HepG2 (cell line): ENCODE results near the gene PSMA7. TPM values are rescaled to one million over a fixed set of nuclear protein-coding genes. Genes with fewer than 3 reads are reported as not detected.
A peak's percentile ranks its signal among the peaks of the same experiment; 100 is the strongest.

Experiments
- AKAP8 ChIP-seq: sonication (generic); formaldehyde crosslinking; IDR thresholded peaks from 2 replicates; pipeline ENCODE4 v1.5.1; 2020; ENCODE audit warnings: mild to moderate bottlenecking, missing genetic modification reagents
- CBX5 ChIP-seq: sonication (generic); formaldehyde crosslinking; IDR thresholded peaks from 2 replicates; pipeline ENCODE4 v1.4.0; 2020; ENCODE audit warnings: missing genetic modification reagents, borderline replicate concordance
- GTF3A ChIP-seq: sonication (generic); formaldehyde crosslinking; conservative IDR thresholded peaks from 2 replicates; pipeline ENCODE4 v1.4.0; 2020; ENCODE audit warnings: mild to moderate bottlenecking, missing genetic modification reagents
- KLF12 ChIP-seq: sonication (generic); formaldehyde crosslinking; IDR thresholded peaks from 2 replicates; pipeline ENCODE4 v1.4.0; 2020; ENCODE audit warnings: missing genetic modification reagents, borderline replicate concordance
- KMT2A ChIP-seq: sonication (generic); formaldehyde crosslinking; IDR thresholded peaks from 2 replicates; pipeline ENCODE4 v1.4.0; 2020; ENCODE audit warnings: missing genetic modification reagents
- NCOA5 ChIP-seq: sonication (generic); formaldehyde crosslinking; IDR thresholded peaks from 2 replicates; pipeline ENCODE4 v1.4.0; 2020; ENCODE audit warnings: missing genetic modification reagents
- RFX3 ChIP-seq: IDR thresholded peaks from 2 replicates; pipeline ENCODE4 v1.6.1; 2016; ENCODE audit warnings: missing biosample characterization, missing genetic modification reagents
- SP2 ChIP-seq: sonication (generic); formaldehyde crosslinking; IDR thresholded peaks from 2 replicates; pipeline ENCODE4 v1.5.1; 2020; ENCODE audit warnings: mild to moderate bottlenecking, missing genetic modification reagents
- U2AF2 ChIP-seq: fragments of 200-400 bp; formaldehyde crosslinking; IDR thresholded peaks from 2 replicates; pipeline ENCODE4 v1.6.1; 2017; ENCODE audit warnings: low read depth, mild to moderate bottlenecking, low read length
- ZNF562 ChIP-seq: sonication (generic); formaldehyde crosslinking; IDR thresholded peaks from 2 replicates; pipeline ENCODE4 v1.8.0; 2022; ENCODE audit warnings: missing genetic modification reagents, borderline replicate concordance
- ZNF749 ChIP-seq: sonication (generic); formaldehyde crosslinking; IDR thresholded peaks from 2 replicates; pipeline ENCODE4 v1.8.0; 2022; ENCODE audit warnings: mild to moderate bottlenecking, missing genetic modification reagents, moderate library complexity, borderline replicate concordance
- ZNF761 ChIP-seq: sonication (generic); formaldehyde crosslinking; conservative IDR thresholded peaks from 2 replicates; pipeline ENCODE4 v1.4.0; 2020; ENCODE audit warnings: mild to moderate bottlenecking, missing genetic modification reagents
- ZSCAN9 ChIP-seq: IDR thresholded peaks from 2 replicates; pipeline ENCODE4 v1.6.1; 2016; ENCODE audit warnings: borderline replicate concordance
- polyA plus RNA-seq, 8 experiments: library from polyadenylated mRNA; depleted of rRNA in 3 of 8; stranded (reverse) in 7 of 8; unstranded in 1 of 8; fragments of >200 nt; fragmentation: Illumina TruSeq in 4 of 8; extraction: Trizol in 4 of 8; gene quantifications; 2 replicates each; pipeline versions ENCODE4 v1.2.1 to v1.2.3, GENCODE V29; 2011 to 2016; ENCODE audit warnings: low read depth in 4 of 8, missing spikeins in 1 of 8, mixed read lengths in 1 of 8; ENCODE audit not compliant: insufficient read depth in 1 of 8
- total RNA-seq, 5 experiments: library from RNA; depleted of rRNA; stranded (reverse); fragments of >200 nt; fragmentation: Illumina TruSeq; extraction: Trizol; gene quantifications; 2 replicates each; pipeline ENCODE4 v1.2.3, GENCODE V29; 2016; ENCODE audit warnings: low read depth in 1 of 5
- TF ChIP-seq, protein P1 (sequence below): sonication (generic); formaldehyde crosslinking; IDR thresholded peaks from 2 replicates; pipeline ENCODE4 v1.4.0; 2020; ENCODE audit warnings: mild to moderate bottlenecking, missing genetic modification reagents, borderline replicate concordance
- TF ChIP-seq, protein P2 (sequence below): sonication (generic); formaldehyde crosslinking; IDR thresholded peaks from 2 replicates; pipeline ENCODE4 v1.5.0; 2020; ENCODE audit warnings: missing genetic modification reagents
- TF ChIP-seq, protein P3 (sequence below): fragments of 450-650 bp; IDR thresholded peaks from 2 replicates; pipeline ENCODE4 v1.6.1; 2017; ENCODE audit warnings: mild to moderate bottlenecking

The PSMA7 gene
- total and polyA plus RNA-seq, 2 of the 13 experiments (the other 11 are each of a cell fraction or from before 2014, with no cell fraction given) = 531 to 631 TPM

DNA sequence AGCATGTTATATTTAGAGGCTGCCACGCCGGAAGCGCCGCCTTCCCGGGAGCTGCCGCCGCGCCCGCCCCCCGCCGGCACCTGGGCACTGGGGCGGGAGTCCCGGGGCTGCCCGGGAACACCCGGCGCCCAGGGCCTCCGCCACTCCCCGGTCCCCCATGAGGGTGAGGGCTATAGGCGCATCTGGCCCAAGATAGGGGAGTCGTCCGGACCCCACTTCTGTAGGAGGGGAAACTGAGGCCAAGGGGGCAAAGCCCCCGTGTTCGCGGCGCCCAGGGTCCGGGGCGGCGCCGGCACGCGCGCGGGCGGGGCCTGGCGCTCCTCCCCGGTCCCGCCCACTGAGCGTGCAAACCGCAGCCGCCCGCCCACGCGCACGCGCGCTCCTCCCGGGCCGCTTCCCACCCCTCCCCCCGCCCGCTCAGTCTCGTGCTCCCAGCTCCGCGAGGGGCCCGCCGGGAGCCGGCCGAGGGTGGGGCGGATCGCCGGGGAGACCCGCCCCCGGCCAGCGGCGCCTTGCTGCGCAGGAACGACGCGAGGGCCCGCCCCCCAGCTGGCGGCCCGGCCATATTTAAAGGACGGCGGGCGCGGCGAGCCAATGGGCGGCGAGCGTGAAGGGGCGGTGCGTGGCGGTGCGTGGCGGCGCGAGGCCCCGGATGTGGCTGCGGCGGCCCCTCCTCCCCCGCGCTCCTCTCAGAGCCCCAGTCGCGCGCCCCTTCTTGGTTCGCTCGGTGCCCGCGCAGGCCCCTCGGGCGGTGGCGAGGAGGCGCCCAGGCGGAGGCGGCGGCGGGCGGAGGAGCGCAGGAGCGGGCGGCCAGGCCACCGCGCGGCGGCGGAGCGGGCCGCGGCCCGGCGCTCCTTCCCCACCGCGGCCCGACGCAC, 21.2 kb downstream of the PSMA7 start, which contains the start of gene LSM14B (continued):
- TF ChIP-seq, protein P1, sequence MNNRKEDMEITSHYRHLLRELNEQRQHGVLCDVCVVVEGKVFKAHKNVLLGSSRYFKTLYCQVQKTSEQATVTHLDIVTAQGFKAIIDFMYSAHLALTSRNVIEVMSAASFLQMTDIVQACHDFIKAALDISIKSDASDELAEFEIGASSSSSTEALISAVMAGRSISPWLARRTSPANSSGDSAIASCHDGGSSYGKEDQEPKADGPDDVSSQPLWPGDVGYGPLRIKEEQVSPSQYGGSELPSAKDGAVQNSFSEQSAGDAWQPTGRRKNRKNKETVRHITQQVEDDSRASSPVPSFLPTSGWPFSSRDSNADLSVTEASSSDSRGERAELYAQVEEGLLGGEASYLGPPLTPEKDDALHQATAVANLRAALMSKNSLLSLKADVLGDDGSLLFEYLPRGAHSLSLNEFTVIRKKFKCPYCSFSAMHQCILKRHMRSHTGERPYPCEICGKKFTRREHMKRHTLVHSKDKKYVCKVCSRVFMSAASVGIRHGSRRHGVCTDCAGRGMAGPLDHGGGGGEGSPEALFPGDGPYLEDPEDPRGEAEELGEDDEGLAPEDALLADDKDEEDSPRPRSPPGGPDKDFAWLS = peak; percentile 73; the same call in 1 of the 2 replicates
- TF ChIP-seq ZSCAN9 (CRISPR knock-in tag) (peak; percentile 67; the same call in 1 of the 2 replicates), KLF12 (peak; percentile 76), ZNF749 (CRISPR knock-in tag) (0 out of 2 replicates have a peak, but pooled peaks have one; percentile 21), ZNF562 (CRISPR knock-in tag) (peak; percentile 52; the same call in 1 of the 2 replicates), GTF3A (CRISPR knock-in tag) (no peak), SP2 (peak; percentile 62), CBX5 (CRISPR knock-in tag) (no peak), RFX3 (CRISPR knock-in tag) (no peak), ZNF761 (CRISPR knock-in tag) (no peak; the same call in 1 of the 2 replicates), KMT2A (CRISPR knock-in tag) (0 out of 2 replicates have a peak, but pooled peaks have one; percentile 18), AKAP8 (CRISPR knock-in tag) (no peak), NCOA5 (CRISPR knock-in tag) (no peak), U2AF2 (0 out of 2 replicates have a peak, but pooled peaks have one; percentile 9)
- TF ChIP-seq, protein P2, sequence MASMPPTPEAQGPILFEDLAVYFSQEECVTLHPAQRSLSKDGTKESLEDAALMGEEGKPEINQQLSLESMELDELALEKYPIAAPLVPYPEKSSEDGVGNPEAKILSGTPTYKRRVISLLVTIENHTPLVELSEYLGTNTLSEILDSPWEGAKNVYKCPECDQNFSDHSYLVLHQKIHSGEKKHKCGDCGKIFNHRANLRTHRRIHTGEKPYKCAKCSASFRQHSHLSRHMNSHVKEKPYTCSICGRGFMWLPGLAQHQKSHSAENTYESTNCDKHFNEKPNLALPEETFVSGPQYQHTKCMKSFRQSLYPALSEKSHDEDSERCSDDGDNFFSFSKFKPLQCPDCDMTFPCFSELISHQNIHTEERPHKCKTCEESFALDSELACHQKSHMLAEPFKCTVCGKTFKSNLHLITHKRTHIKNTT (CRISPR knock-in tag) = no peak
- TF ChIP-seq, protein P3, sequence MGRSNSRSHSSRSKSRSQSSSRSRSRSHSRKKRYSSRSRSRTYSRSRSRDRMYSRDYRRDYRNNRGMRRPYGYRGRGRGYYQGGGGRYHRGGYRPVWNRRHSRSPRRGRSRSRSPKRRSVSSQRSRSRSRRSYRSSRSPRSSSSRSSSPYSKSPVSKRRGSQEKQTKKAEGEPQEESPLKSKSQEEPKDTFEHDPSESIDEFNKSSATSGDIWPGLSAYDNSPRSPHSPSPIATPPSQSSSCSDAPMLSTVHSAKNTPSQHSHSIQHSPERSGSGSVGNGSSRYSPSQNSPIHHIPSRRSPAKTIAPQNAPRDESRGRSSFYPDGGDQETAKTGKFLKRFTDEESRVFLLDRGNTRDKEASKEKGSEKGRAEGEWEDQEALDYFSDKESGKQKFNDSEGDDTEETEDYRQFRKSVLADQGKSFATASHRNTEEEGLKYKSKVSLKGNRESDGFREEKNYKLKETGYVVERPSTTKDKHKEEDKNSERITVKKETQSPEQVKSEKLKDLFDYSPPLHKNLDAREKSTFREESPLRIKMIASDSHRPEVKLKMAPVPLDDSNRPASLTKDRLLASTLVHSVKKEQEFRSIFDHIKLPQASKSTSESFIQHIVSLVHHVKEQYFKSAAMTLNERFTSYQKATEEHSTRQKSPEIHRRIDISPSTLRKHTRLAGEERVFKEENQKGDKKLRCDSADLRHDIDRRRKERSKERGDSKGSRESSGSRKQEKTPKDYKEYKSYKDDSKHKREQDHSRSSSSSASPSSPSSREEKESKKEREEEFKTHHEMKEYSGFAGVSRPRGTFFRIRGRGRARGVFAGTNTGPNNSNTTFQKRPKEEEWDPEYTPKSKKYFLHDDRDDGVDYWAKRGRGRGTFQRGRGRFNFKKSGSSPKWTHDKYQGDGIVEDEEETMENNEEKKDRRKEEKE = no peak
